Mucosa of stomach (tissue), 1 donor: ENCODE results near the gene GSG1L.

ENCODE experiments used
- H3K27me3 ChIP-seq: one replicate; pipeline ENCODE4 v1.7.0; 2013; ENCODE audit warnings: mild to moderate bottlenecking, low read length; ENCODE audit not compliant: control insufficient read depth, insufficient read depth
- H3K36me3 ChIP-seq: one replicate; pipeline ENCODE4 v1.7.0; 2013; ENCODE audit warnings: low read length; ENCODE audit not compliant: control insufficient read depth, insufficient read depth
- H3K4me1 ChIP-seq: one replicate; pipeline ENCODE4 v1.7.0; 2013; ENCODE audit warnings: mild to moderate bottlenecking, low read length; ENCODE audit not compliant: control insufficient read depth, insufficient read depth
- H3K4me3 ChIP-seq: one replicate; pipeline ENCODE4 v1.7.0; 2013; ENCODE audit warnings: low read length
- H3K9ac ChIP-seq: one replicate; pipeline ENCODE4 v1.7.0; 2013; ENCODE audit warnings: mild to moderate bottlenecking, low read length, moderate library complexity
- H3K9me3 ChIP-seq: one replicate; pipeline ENCODE4 v1.7.0; 2013; ENCODE audit warnings: mild to moderate bottlenecking, low read length, moderate library complexity; ENCODE audit not compliant: control insufficient read depth
- donor health status: Pancreatic carcinoma.

Gene GSG1L

GRCh38 chr16:28063591-28064061, at the start of gene GSG1L:
GSG1L (minus strand) TSS chr16:28063714; CDS start chr16:28063424, 290 bp downstream.
- H3K9ac ChIP-seq = no peak within 1 kb of the TSS
- H3K27me3 ChIP-seq = peaks cover 43% of the 10 kb centered on the region
- no peaks in the 10 kb centered on the region for H3K36me3 ChIP-seq
- H3K4me1 ChIP-seq = no peaks in the 10 kb centered on the region
- no peaks in the 10 kb centered on the region for H3K9me3 ChIP-seq
- H3K4me3 ChIP-seq = no peak within 1 kb of the TSS

DNA sequence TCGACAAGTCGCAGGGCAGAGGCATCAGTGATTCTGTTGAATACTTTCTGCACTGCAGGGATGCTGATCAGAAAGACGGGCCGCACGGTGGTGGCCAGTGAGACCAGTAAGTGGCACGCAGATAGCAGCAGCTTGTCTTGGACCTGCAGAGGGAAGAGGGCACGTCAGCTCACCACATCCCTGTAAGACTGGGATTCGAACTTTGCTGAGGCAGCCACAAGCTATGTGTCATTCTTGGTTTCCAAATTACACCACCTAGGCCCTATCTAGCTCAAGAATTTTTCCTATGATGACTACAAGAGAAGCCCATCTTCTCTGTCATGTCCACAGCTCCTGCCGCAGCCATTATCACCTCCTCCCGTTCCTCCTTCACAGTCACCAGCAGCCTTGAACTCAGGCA, 49.4 kb upstream of the GSG1L start:
- H3K4me3 ChIP-seq = no peak overlapping the region
- H3K9me3 ChIP-seq = no peaks in the 10 kb centered on the region
- H3K27me3 ChIP-seq = no peaks in the 10 kb centered on the region
- H3K9ac ChIP-seq = no peak overlapping the region
- peaks cover 9% of the 10 kb centered on the region for H3K36me3 ChIP-seq
- no peaks in the 10 kb centered on the region for H3K4me1 ChIP-seq

DNA sequence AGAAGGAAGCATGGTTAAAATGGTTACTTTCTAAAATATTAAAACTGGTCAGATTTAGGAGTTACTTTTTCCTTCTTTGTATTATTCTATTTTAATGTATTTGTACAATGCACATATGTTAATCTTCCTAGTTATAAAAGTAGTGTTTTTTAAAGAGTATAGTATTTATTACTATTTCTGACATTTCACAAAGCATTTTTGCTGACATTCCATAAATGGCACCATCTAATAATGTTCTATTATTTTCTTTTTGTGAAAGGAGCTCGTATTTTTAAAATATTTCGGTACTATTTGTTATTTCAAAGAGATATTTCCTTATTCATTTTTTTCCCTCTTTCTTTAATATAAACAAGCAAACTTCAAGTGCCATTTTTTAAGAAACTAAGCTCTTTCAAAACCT, 47.5 kb upstream of the GSG1L start:
- Histone ChIP-seq H3K4me3 (no peak overlapping the region), H3K4me1 (no peaks in the 10 kb centered on the region), H3K36me3 (peaks cover 17% of the 10 kb centered on the region), H3K9me3 (no peaks in the 10 kb centered on the region), H3K9ac (no peak overlapping the region), H3K27me3 (no peaks in the 10 kb centered on the region)

DNA sequence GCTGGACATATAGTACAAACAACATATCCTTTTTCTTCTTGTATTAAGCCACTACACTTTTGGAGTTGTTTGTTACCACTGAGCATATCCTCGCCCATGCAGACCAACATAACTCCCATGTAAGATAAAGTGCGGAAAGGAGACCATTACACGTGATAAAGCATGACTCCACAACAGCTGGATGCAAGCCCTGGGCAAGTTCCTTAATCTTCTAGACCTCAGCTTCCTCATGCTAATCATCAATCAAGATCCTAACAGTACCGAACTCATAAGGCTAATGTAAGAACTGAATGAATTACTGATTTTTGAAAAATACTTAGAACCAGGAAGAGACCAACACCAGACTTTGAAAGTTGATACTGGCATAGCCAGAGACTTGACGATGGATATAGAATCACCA, 47.0 kb upstream of the GSG1L start:
- Histone ChIP-seq H3K36me3 (peaks cover 20% of the 10 kb centered on the region), H3K27me3 (no peaks in the 10 kb centered on the region), H3K4me3 (no peak overlapping the region), H3K9ac (no peak overlapping the region), H3K4me1 (no peaks in the 10 kb centered on the region), H3K9me3 (no peaks in the 10 kb centered on the region)

- Histone ChIP-seq H3K36me3 (peaks cover 20% of the 10 kb centered on the region), H3K4me3 (no peak overlapping the region), H3K4me1 (no peaks in the 10 kb centered on the region), H3K9me3 (no peaks in the 10 kb centered on the region), H3K27me3 (no peaks in the 10 kb centered on the region), H3K9ac (no peak overlapping the region)
These were observed 46.6 kb upstream of the GSG1L start for GRCh38 chr16:28110074-28110473.

DNA sequence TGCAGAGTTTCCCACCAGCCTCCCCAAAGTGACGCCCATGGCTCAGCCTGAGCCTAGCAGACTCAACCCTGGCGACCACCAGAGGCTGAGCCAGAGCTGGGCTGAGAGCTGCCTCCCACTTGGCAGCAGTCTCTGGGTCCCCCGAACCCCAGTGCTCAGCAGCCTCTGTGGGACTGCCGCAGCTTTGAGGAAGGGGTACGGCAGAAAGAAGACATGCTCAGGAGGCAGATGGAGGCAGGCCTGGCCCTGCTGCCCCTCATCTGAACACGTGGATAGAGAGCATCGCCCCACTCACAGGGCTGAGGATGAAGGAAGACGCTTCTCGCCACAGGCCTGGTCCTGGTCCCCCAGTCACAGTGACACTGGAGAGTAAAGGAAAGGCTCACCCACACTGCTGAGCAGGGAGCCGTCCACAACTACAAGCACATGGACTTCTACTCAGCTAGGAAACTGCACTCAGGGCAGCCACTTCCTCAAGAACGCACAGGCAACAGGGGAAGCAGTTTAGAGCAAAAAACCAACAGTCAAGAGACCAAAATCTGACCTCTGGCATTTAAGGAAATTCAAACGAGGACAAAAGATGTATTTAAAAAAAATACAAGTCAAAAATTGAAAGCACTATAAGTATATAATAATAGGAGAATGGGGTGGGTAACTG, 45.2 kb upstream of the GSG1L start:
- Histone ChIP-seq H3K4me1 (no peaks in the 10 kb centered on the region), H3K36me3 (peaks cover 25% of the 10 kb centered on the region), H3K27me3 (no peaks in the 10 kb centered on the region), H3K9ac (no peak overlapping the region), H3K9me3 (no peaks in the 10 kb centered on the region), H3K4me3 (no peak overlapping the region)

- Histone ChIP-seq H3K9ac (no peak overlapping the region), H3K36me3 (peaks cover 29% of the 10 kb centered on the region), H3K27me3 (no peaks in the 10 kb centered on the region), H3K4me1 (no peaks in the 10 kb centered on the region), H3K4me3 (no peak overlapping the region), H3K9me3 (no peaks in the 10 kb centered on the region)
These were observed 43.7 kb upstream of the GSG1L start for GRCh38 chr16:28107232-28107631.

DNA sequence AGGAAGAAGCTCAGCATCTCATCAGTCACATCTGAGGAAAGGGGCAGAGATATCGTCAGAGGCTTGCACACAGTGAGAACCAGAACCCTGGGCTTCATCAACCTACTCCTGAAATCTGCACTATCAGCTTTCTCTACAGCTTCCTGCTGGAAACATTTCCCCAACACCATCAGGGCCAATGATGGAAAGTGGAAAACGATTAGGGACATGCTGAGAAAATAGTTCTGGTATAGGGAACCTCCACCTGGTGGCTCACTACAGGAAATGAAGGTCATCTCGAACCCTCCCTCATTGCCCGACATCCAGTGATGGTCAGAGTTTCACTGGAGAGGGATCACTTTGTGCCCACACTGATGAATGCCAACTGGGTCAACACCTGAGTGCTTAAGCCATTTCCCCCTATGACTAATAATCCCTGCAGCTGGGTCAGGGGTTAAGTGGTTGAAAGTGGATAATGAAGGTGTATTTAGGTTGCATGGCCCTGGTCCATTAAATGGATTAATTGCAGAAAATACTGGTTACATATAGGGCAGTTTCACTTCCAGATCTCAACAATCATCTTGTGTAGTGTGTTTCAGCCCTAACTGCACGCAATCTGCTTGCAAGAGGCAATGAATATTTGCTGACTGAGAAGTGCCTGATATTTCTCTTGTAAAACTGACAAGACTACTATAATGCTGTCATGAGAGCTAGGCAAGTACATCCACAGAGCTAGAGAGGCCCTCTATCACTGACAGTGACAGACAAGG, 43.1 kb upstream of the GSG1L start:
- no peaks in the 10 kb centered on the region for H3K9me3 ChIP-seq
- peaks cover 27% of the 10 kb centered on the region for H3K36me3 ChIP-seq
- H3K4me1 ChIP-seq = no peaks in the 10 kb centered on the region
- no peak overlapping the region for H3K9ac ChIP-seq
- no peaks in the 10 kb centered on the region for H3K27me3 ChIP-seq
- H3K4me3 ChIP-seq = no peak overlapping the region

DNA sequence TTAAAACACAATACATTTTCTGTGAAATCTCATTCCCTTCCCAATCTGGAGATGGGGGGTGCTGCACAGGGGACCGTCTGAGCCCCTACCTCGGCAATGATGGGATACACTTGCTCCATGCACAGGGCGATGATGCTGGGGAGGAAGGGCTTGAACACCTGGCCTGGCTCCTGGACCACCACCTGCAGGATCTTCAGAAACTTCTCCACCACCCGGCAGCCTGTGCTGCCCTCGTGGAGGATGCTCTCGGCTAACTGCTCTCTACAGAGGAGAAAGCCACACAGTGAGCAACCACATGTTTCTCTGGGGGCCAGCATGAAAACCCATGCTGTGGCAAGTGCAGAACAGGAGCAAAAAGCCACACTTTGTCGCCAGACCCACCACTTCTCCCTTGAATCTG, 42.4 kb upstream of the GSG1L start:
- Histone ChIP-seq H3K9ac (no peak overlapping the region), H3K36me3 (peaks cover 33% of the 10 kb centered on the region)

DNA sequence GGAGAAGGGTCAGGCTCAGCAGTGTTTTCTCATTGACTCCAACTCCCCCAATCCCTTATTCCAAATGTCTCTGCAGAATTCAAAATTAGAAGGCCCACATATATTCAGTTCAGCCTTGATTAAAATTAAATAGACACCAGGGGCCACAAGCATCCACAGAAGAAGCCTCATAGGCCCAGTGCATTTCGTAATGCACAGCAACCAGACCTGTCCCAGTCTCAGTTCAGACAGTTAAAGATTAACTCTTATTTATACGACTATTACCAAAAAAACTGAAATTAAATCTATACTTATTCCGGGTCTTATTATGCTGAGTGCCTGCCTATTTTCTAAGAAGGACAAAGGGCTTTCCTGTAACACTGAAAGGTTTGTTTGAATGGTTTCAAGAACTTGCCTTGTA, 41.8 kb upstream of the GSG1L start:
- Histone ChIP-seq H3K4me3 (no peak overlapping the region), H3K9me3 (no peaks in the 10 kb centered on the region), H3K27me3 (no peaks in the 10 kb centered on the region), H3K4me1 (no peaks in the 10 kb centered on the region), H3K36me3 (peaks cover 33% of the 10 kb centered on the region), H3K9ac (no peak overlapping the region)

More for the DNA sequence above, 42.4 kb upstream of the GSG1L start:
- Histone ChIP-seq H3K4me1 (no peaks in the 10 kb centered on the region), H3K9me3 (no peaks in the 10 kb centered on the region), H3K4me3 (no peak overlapping the region), H3K27me3 (no peaks in the 10 kb centered on the region)

- Histone ChIP-seq H3K9me3 (no peaks in the 10 kb centered on the region), H3K36me3 (peaks cover 33% of the 10 kb centered on the region), H3K27me3 (no peaks in the 10 kb centered on the region), H3K9ac (no peak overlapping the region), H3K4me1 (no peaks in the 10 kb centered on the region), H3K4me3 (no peak overlapping the region)
These were observed 40.9 kb upstream of the GSG1L start for GRCh38 chr16:28104404-28104803.

DNA sequence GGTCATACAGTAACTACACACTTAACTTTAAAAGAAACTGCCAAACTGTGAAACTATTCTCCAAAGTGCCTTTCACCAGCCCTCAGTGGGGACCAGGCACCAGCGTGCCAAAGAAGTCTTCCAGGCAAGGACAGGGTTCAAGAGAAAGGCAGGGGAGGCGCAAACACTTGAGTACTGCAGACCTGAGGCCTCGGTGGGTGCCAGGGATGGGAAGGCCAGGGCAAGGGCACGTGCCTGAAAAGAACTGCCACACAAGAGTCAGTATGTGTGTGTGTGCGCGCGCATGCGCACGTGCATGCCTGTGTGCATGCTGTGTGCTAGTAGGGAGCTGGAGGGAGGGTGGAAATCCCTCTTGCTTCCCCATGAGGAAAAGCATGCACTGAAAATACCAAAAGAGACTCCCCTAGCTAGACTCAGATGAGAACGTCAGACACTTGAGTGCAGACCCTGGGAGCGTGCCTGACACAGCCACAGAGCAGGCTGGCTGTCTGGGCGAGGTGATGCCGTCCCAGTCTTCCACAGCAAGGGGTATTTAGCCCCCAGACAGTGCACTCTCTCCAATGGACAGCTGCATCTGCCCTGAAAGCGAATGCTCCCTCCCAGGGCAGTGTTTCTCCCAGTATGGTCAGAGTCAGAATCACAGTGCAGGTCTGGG, 40.1 kb upstream of the GSG1L start:
- no peak overlapping the region for H3K4me3 ChIP-seq
- no peaks in the 10 kb centered on the region for H3K27me3 ChIP-seq
- H3K9ac ChIP-seq = no peak overlapping the region
- peaks cover 37% of the 10 kb centered on the region for H3K36me3 ChIP-seq
- H3K9me3 ChIP-seq = no peaks in the 10 kb centered on the region
- H3K4me1 ChIP-seq = no peaks in the 10 kb centered on the region
